Measurements from ENCODE around the gene AIM2. TPM values are rescaled to one million over a fixed set of nuclear protein-coding genes. Genes with fewer than 3 reads are reported as not detected.

AIM2 gene
- total RNA-seq, 1 experiment from 2014 or later: not detected

- no TSS peak for BruUV-seq (replicated peaks)
- intact Hi-C loops (cut with micrococcal nuclease; ENCODE audit: unreplicated experiment): no loop called here
- Histone ChIP-seq H3K27me3 (ENCODE audit: control insufficient read depth, insufficient read depth, low read length) (no peaks in the 10 kb centered on the region), H3K9me3 (ENCODE audit: control insufficient read depth, insufficient read depth, low read depth, low read length) (no peaks in the 10 kb centered on the region), H3K4me1 (ENCODE audit: control insufficient read depth, insufficient read depth, low read length) (no peaks in the 10 kb centered on the region), H3K36me3 (ENCODE audit: control insufficient read depth, insufficient read depth, low read length) (no peaks in the 10 kb centered on the region), H3K27ac (ENCODE audit: low read length) (no peak overlapping the region), H3K4me3 (ENCODE audit: low read depth in 2 of 2, low read length in 2 of 2) (no peak overlapping the region)
- no peak for TF ChIP-seq SIN3A (IDR thresholded peaks at IDR 0.05; ENCODE audit: borderline replicate concordance, insufficient read depth, low read depth, low read length)
- TF ChIP-seq CTCF (IDR thresholded peaks at IDR 0.05): no peak
- TF ChIP-seq REST (IDR thresholded peaks at IDR 0.05; ENCODE audit: insufficient read depth in 1 of 2, low read depth in 2 of 2, low read length in 1 of 2): no peak
- no peak for TF ChIP-seq TCF7L2 (IDR thresholded peaks at IDR 0.05; ENCODE audit: low read depth, low read length)
- TF ChIP-seq POLR2AphosphoS5 (IDR thresholded peaks at IDR 0.05; ENCODE audit: low read depth, low read length): no peak
- DNase-seq (ENCODE audit: low read depth, low spot score) (no peak), ATAC-seq (no peak)
- POLR2A ChIA-PET: no interaction called here
- in situ Hi-C loops (cut with HindIII; ENCODE audit: low pct_unique_long_range_greater_than_20kb, low sequenced_read_pairs): no loop called here
- CTCF ChIA-PET: no interaction called here
Measured at GRCh38 chr1:159092036-159092760, 15.6 kb upstream of the AIM2 start.

GRCh38 chr1:159091607-159092031, 15.1 kb upstream of the AIM2 start:
- no peak for DNase-seq (ENCODE audit: low read depth, low spot score)
- CTCF ChIA-PET: no interaction called here
- POLR2A ChIA-PET: no interaction called here
- ATAC-seq: no peak
- no TSS peak for BruUV-seq (replicated peaks)
- no peaks in the 10 kb centered on the region for H3K4me1 ChIP-seq (ENCODE audit: control insufficient read depth, insufficient read depth, low read length)
- no peaks in the 10 kb centered on the region for H3K9me3 ChIP-seq (ENCODE audit: control insufficient read depth, insufficient read depth, low read depth, low read length)
- H3K27me3 ChIP-seq (ENCODE audit: control insufficient read depth, insufficient read depth, low read length): no peaks in the 10 kb centered on the region
- TF ChIP-seq REST (IDR thresholded peaks at IDR 0.05; ENCODE audit: insufficient read depth in 1 of 2, low read depth in 2 of 2, low read length in 1 of 2) (no peak), SIN3A (IDR thresholded peaks at IDR 0.05; ENCODE audit: borderline replicate concordance, insufficient read depth, low read depth, low read length) (no peak), CTCF (IDR thresholded peaks at IDR 0.05) (no peak)
- H3K4me3 ChIP-seq (ENCODE audit: low read depth in 2 of 2, low read length in 2 of 2): no peak overlapping the region
- intact Hi-C loops (cut with micrococcal nuclease; ENCODE audit: unreplicated experiment): no loop called here
- no peaks in the 10 kb centered on the region for H3K36me3 ChIP-seq (ENCODE audit: control insufficient read depth, insufficient read depth, low read length)
- H3K27ac ChIP-seq (ENCODE audit: low read length): no peak overlapping the region
- in situ Hi-C loops (cut with HindIII; ENCODE audit: low pct_unique_long_range_greater_than_20kb, low sequenced_read_pairs): no loop called here
